Pancreas (tissue), 10 donors: Measurements from ENCODE around the gene ATF5. TPM values are rescaled to one million over a fixed set of nuclear protein-coding genes. Genes with fewer than 3 reads are reported as not detected.

Experiments
- ATAC-seq, 4 donors: fragments of 200-7000 bp; cut with Tn5 transposase; one replicate each; pipeline versions ENCODE4 v1.8.0 to v1.9.1; 2020; ENCODE audit warnings: mild to moderate bottlenecking in 4 of 4, moderate library complexity in 4 of 4
- DNase-seq, 6 donors: peaks; one replicate each; pipeline ENCODE4 v3.0.0-alpha.2; 2020
- FAIRE-seq: peaks from 2 replicates; lab custom pipeline; 2012; peaks lifted over from hg19 to GRCh38; lab: Jason Lieb, UNC
- H3K27ac ChIP-seq, 4 donors: fragments of 200-600 bp; sonication (generic); 1 replicate in 3 of 4; 2 replicates in 1 of 4; pipeline versions ENCODE4 v1.5.0 to v1.8.0; 2020
- H3K27me3 ChIP-seq, 4 donors: fragments of 200-600 bp; one replicate each; pipeline ENCODE4 v1.8.0; 2021
- H3K36me3 ChIP-seq, 3 donors: fragments of 200-600 bp; sonication (generic) in 1 of 3; one replicate each; pipeline versions ENCODE4 v1.5.0 to v1.8.0; 2020 to 2021
- H3K4me1 ChIP-seq, 3 donors: fragments of 200-600 bp; one replicate each; pipeline ENCODE4 v1.8.0; 2021
- H3K4me3 ChIP-seq, 4 donors: fragments of 200-600 bp; sonication (generic) in 2 of 4; one replicate each; pipeline versions ENCODE4 v1.5.0 to v1.8.0; 2020 to 2021
- H3K9me3 ChIP-seq, 4 donors: fragments of 200-600 bp; one replicate each; pipeline ENCODE4 v1.8.0; 2021
- WGBS, 2 donors: extraction: QIAGEN DNeasy Blood & Tissue Kit; methylation state at CpG; one replicate each; pipeline ENCODE4 v1.1.7; 2013; 5-methylcytosine and 5-hydroxymethylcytosine counted together
- intact Hi-C, 3 donors: fragments of 100-400 bp; cut with DNase I; formaldehyde crosslinking; loops; one replicate each; pipeline versions ENCODE4 v1.11.1 to v1.14.2; 2022
- microRNA-seq, 2 donors: library from miRNA; unstranded; fragments of <30 nt; microRNA quantifications; one replicate each; pipeline versions ENCODE4 to v1.1.0, GENCODE V29; 2019 to 2020
- polyA plus RNA-seq, 2 donors: library from polyadenylated mRNA; stranded (reverse); fragments of 200-250 nt; gene quantifications; one replicate each; pipeline ENCODE4 v1.2.3, GENCODE V29; 2013
- total RNA-seq, 6 donors: library from RNA; stranded (reverse); fragmentation: NEBNext Ultra II Directional in 4 of 6; extraction: Animal tissue kit (Norgen Biotek cat#: 25700) in 4 of 6; gene quantifications; one replicate each; pipeline versions ENCODE4 v1.2.1 to v1.2.4, GENCODE V29; 2021 to 2023
- TF ChIP-seq, protein P1 (sequence below), 4 donors: fragments of 200-600 bp; sonication (generic) in 3 of 4; IDR thresholded peaks; one replicate each; pipeline versions ENCODE4 v1.5.0 to v1.8.0; 2021; ENCODE audit warnings: antibody characterized with exemption in 4 of 4
- donor health status: healthy with polysubstance abuse.
- donor health status: DM: no; HTN: no; CAD: no; lungs with moderate emphysema.
- donor health status: DM: no; HTN: no; CAD: no.
- donor health status: control.
- donor health status: control.
- donor health status: Bipolar disorder and iron deficiency.
- donor health status: DM: yes; HTN: yes; CAD: no.
- donor health status: DM: no; HTN: no; CAD: no.
- donor health status: DM: no; HTN: no; CAD: no.
- donor health status: DM: yes; HTN: yes; CAD: no.

The ATF5 gene
- total and polyA plus RNA-seq, 8 donors = 8.2 to 25.7 (median 13.1) TPM

DNA sequence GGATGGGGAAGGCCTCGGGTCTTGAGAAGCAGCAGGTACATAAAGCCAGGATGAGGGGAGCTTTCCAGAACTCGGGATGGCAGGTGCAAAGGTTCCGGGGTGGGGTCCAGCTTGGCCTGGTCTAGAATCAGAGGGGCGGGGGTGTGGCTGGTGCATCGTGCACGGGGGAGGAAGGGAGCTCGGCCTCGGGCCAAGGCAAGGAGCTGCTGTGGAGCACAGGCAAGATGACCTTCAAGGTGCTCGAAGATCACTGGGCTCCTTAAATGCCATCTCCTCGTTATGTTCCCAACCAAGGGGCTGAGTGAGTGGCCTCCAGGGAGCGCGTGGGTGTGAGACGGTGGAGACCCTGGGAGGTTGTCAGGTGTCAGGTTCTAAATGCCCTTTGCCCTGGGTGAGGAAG is 48.1 kb downstream of the ATF5 start:
- Histone ChIP-seq H3K36me3 (peaks cover 0 to 10% (median 0%) of the 10 kb centered on the region in 3 donors), H3K27me3 (no peaks in the 10 kb centered on the region), H3K27ac (no peak overlapping the region), H3K9me3 (no peaks in the 10 kb centered on the region), H3K4me3 (no peak overlapping the region), H3K4me1 (peaks cover 0 to 4% (median under 1%) of the 10 kb centered on the region in 3 donors)
- DNase-seq (no peak), FAIRE-seq (no peak), ATAC-seq (no peak)
- intact Hi-C loops = no loop called here
- TF ChIP-seq, protein P1, sequence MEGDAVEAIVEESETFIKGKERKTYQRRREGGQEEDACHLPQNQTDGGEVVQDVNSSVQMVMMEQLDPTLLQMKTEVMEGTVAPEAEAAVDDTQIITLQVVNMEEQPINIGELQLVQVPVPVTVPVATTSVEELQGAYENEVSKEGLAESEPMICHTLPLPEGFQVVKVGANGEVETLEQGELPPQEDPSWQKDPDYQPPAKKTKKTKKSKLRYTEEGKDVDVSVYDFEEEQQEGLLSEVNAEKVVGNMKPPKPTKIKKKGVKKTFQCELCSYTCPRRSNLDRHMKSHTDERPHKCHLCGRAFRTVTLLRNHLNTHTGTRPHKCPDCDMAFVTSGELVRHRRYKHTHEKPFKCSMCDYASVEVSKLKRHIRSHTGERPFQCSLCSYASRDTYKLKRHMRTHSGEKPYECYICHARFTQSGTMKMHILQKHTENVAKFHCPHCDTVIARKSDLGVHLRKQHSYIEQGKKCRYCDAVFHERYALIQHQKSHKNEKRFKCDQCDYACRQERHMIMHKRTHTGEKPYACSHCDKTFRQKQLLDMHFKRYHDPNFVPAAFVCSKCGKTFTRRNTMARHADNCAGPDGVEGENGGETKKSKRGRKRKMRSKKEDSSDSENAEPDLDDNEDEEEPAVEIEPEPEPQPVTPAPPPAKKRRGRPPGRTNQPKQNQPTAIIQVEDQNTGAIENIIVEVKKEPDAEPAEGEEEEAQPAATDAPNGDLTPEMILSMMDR (IDR thresholded peaks at IDR 0.05) = no peak
- WGBS, 2 donors = 82 to 86% methylated on average over 13 of the region's 13 CpGs

- FAIRE-seq = no peak
- Histone ChIP-seq H3K27ac (no peak overlapping the region), H3K9me3 (no peaks in the 10 kb centered on the region), H3K36me3 (peaks cover 0 to 10% (median 0%) of the 10 kb centered on the region in 3 donors), H3K27me3 (no peaks in the 10 kb centered on the region), H3K4me1 (peaks cover 0 to 8% (median 0%) of the 10 kb centered on the region in 3 donors), H3K4me3 (no peak overlapping the region)
- 87 to 89% methylated on average over 18 of the region's 18 CpGs for WGBS, 2 donors
- intact Hi-C loops = no loop called here
- DNase-seq = no peak
- ATAC-seq = no peak
- TF ChIP-seq, protein P1 (IDR thresholded peaks at IDR 0.05) = no peak
Observed at GRCh38 chr19:49977881-49978280, 48.9 kb downstream of the ATF5 start.

DNA sequence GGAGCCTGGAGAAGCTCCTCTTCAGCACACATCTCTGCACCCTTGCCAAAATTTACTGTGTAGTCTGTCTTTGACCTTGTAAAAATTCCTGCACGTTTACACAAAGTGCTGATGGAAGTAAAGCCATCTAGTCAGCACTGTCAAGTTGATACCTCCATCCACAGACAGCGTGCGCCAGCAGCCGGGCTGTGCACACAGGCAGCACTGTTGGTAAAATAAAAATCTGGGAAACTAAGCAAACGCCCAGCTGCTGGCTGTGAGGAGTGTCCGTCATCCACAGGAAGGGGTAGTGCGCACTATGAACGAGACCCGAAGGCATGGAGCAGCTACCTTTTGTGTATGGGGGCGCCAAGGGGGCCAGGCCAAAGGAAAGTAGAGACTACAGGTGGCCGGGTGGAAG is 49.3 kb downstream of the ATF5 start:
- intact Hi-C loops = no loop called here
- DNase-seq (no peak), FAIRE-seq (no peak), ATAC-seq (no peak)
- Histone ChIP-seq H3K9me3 (no peaks in the 10 kb centered on the region), H3K4me3 (no peak overlapping the region), H3K27ac (no peak overlapping the region), H3K27me3 (no peaks in the 10 kb centered on the region), H3K4me1 (peaks cover 0 to 9% (median 0%) of the 10 kb centered on the region in 3 donors), H3K36me3 (peaks cover 0 to 10% (median 0%) of the 10 kb centered on the region in 3 donors)
- TF ChIP-seq, protein P1 (IDR thresholded peaks at IDR 0.05) = no peak
- 84 to 85% methylated on average over 11 of the region's 11 CpGs for WGBS, 2 donors

GRCh38 chr19:49981603-49982593 is 52.9 kb downstream of the ATF5 start:
- no peaks in the 10 kb centered on the region for H3K9me3 ChIP-seq
- intact Hi-C loops = loop anchor here in 1 of 3 donors (5.0 kb wide), 1 partner anchor 45 kb away; no protein-coding TSS in a partner anchor
- 43 to 47% methylated on average over 21 of the region's 21 CpGs for WGBS, 2 donors
- H3K27ac ChIP-seq = peak overlapping the region in 2 of 4 donors; percentile 50 to 59
- DNase-seq (peak in 1 of 6 donors; percentile 50), FAIRE-seq (no peak), ATAC-seq (peak in 3 of 4 donors; percentile 53 to 76 (median 62))
- peaks cover 0 to 6% (median 0%) of the 10 kb centered on the region in 3 donors for H3K36me3 ChIP-seq
- TF ChIP-seq, protein P1 (IDR thresholded peaks at IDR 0.05) = no peak
- H3K4me3 ChIP-seq = no peak overlapping the region
- H3K27me3 ChIP-seq = no peaks in the 10 kb centered on the region
- peaks cover 0 to 9% (median 0%) of the 10 kb centered on the region in 3 donors for H3K4me1 ChIP-seq

Small RNA genes within 50 kb of the gene (microRNA-seq; reads per million reads assigned to microRNA genes)
- gene MIR4750 = 0 to 0.59 reads per million in 2 donors

Other genes with a start within 250 kb of the ATF5 start
- gene ADM5, start 239.6 kb upstream of the ATF5 start, total RNA-seq = under 1 TPM; 0.28 to 1.00 (median 0.58) TPM
- gene ADM5, start 239.6 kb upstream of the ATF5 start, polyA plus RNA-seq = 1 to 10 TPM; 2.4 to 2.5 TPM
- gene CPT1C, start 238.1 kb upstream of the ATF5 start, total RNA-seq = 1 to 10 TPM in 4 of 6 donors, under 1 TPM in 2; 0.28 to 5.6 (median 2.1) TPM
- gene CPT1C, start 238.1 kb upstream of the ATF5 start, polyA plus RNA-seq = 10 to 100 TPM; 10.5 to 12.6 TPM
- gene TSKS, start 165.9 kb upstream of the ATF5 start, total RNA-seq = under 1 TPM in 3 of 6 donors, not detected in 3; 0.08 to 0.34 (median 0.09) TPM
- gene TSKS, start 165.9 kb upstream of the ATF5 start, polyA plus RNA-seq = under 1 TPM; 0.35 to 0.76 TPM
- 10 to 100 TPM; 29.3 to 42.8 (median 34.2) TPM for gene AP2A1, start 162.2 kb upstream of the ATF5 start, total RNA-seq
- 10 to 100 TPM; 27.1 to 29.0 TPM for gene AP2A1, start 162.2 kb upstream of the ATF5 start, polyA plus RNA-seq
- gene FUZ, start 115.9 kb upstream of the ATF5 start, total RNA-seq = 10 to 100 TPM in 3 of 6 donors, 1 to 10 TPM in 3; 8.8 to 22.3 (median 12.1) TPM
- gene FUZ, start 115.9 kb upstream of the ATF5 start, polyA plus RNA-seq = 10 to 100 TPM; 24.3 to 30.3 TPM
- gene MED25, start 110.9 kb upstream of the ATF5 start, total RNA-seq = 10 to 100 TPM; 19.4 to 34.9 (median 24.3) TPM
- 10 to 100 TPM; 56.8 to 60.0 TPM for gene MED25, start 110.9 kb upstream of the ATF5 start, polyA plus RNA-seq
- 100 to 1,000 TPM in 1 of 6 donors, 10 to 100 TPM in 5; 48.8 to 116 (median 72.8) TPM for gene PTOV1, start 78.0 kb upstream of the ATF5 start, total RNA-seq
- 100 to 1,000 TPM; 177 to 191 TPM for gene PTOV1, start 78.0 kb upstream of the ATF5 start, polyA plus RNA-seq
- 10 to 100 TPM; 28.7 to 52.4 (median 34.6) TPM for gene PNKP, start 61.6 kb upstream of the ATF5 start, total RNA-seq
- gene PNKP, start 61.6 kb upstream of the ATF5 start, polyA plus RNA-seq = 100 to 1,000 TPM in 1 of 2 donors, 10 to 100 TPM in 1; 76.0 to 154 TPM
- 10 to 100 TPM; 13.8 to 22.1 (median 16.2) TPM for gene AKT1S1, start 51.9 kb upstream of the ATF5 start, total RNA-seq
- gene AKT1S1, start 51.9 kb upstream of the ATF5 start, polyA plus RNA-seq = 10 to 100 TPM; 22.7 to 31.1 TPM
- 10 to 100 TPM; 21.0 to 34.3 (median 29.9) TPM for gene TBC1D17, start 51.5 kb upstream of the ATF5 start, total RNA-seq
- gene TBC1D17, start 51.5 kb upstream of the ATF5 start, polyA plus RNA-seq = 10 to 100 TPM; 74.0 to 99.3 TPM
- gene IL4I1, start 32.3 kb upstream of the ATF5 start, total RNA-seq = 1 to 10 TPM in 2 of 6 donors, under 1 TPM in 4; 0.23 to 4.0 (median 0.63) TPM
- 1 to 10 TPM in 1 of 2 donors, under 1 TPM in 1; 0.45 to 1.1 TPM for gene IL4I1, start 32.3 kb upstream of the ATF5 start, polyA plus RNA-seq
- gene NUP62, start 299 bp downstream of the ATF5 start, total RNA-seq = 10 to 100 TPM; 11.4 to 26.4 (median 15.0) TPM
- gene NUP62, start 299 bp downstream of the ATF5 start, polyA plus RNA-seq = 10 to 100 TPM; 19.6 to 20.7 TPM
- gene SIGLEC11, start 32.0 kb downstream of the ATF5 start, total RNA-seq = 10 to 100 TPM in 1 of 6 donors, 1 to 10 TPM in 3, under 1 TPM in 2; 0.14 to 26.5 (median 1.6) TPM
- gene SIGLEC11, start 32.0 kb downstream of the ATF5 start, polyA plus RNA-seq = 1 to 10 TPM in 1 of 2 donors, under 1 TPM in 1; 0.35 to 5.1 TPM
- 10 to 100 TPM; 14.4 to 32.4 (median 18.2) TPM for gene VRK3, start 96.2 kb downstream of the ATF5 start, total RNA-seq
- gene VRK3, start 96.2 kb downstream of the ATF5 start, polyA plus RNA-seq = 10 to 100 TPM; 16.8 to 17.4 TPM
- 1 to 10 TPM; 3.7 to 6.3 (median 4.2) TPM for gene ZNF473, start 96.8 kb downstream of the ATF5 start, total RNA-seq
- 1 to 10 TPM; 1.9 to 2.8 TPM for gene ZNF473, start 96.8 kb downstream of the ATF5 start, polyA plus RNA-seq
- gene IZUMO2, start 234.1 kb downstream of the ATF5 start, total RNA-seq = not detected
- gene IZUMO2, start 234.1 kb downstream of the ATF5 start, polyA plus RNA-seq = not detected